ENCODE measurements around the gene CYP1B1. TPM values are rescaled to one million over a fixed set of nuclear protein-coding genes. Genes with fewer than 3 reads are reported as not detected.
A peak's percentile ranks its signal among the peaks of the same experiment; 100 is the strongest.

The CYP1B1 gene
- polyA plus RNA-seq, 3 donors = 63.2 to 250 (median 162) TPM

GRCh38 chr2:38093527-38094165, 17.7 kb upstream of the CYP1B1 start:
- H3K4me1 ChIP-seq (ENCODE audit: control insufficient read depth in 1 of 2, insufficient read depth in 2 of 2, low read length in 2 of 2) = peaks cover 41 to 51% of the 10 kb centered on the region in 2 donors
- no peaks in the 10 kb centered on the region for H3K79me2 ChIP-seq (ENCODE audit: insufficient read depth, low read length)
- TF ChIP-seq, protein P1, sequence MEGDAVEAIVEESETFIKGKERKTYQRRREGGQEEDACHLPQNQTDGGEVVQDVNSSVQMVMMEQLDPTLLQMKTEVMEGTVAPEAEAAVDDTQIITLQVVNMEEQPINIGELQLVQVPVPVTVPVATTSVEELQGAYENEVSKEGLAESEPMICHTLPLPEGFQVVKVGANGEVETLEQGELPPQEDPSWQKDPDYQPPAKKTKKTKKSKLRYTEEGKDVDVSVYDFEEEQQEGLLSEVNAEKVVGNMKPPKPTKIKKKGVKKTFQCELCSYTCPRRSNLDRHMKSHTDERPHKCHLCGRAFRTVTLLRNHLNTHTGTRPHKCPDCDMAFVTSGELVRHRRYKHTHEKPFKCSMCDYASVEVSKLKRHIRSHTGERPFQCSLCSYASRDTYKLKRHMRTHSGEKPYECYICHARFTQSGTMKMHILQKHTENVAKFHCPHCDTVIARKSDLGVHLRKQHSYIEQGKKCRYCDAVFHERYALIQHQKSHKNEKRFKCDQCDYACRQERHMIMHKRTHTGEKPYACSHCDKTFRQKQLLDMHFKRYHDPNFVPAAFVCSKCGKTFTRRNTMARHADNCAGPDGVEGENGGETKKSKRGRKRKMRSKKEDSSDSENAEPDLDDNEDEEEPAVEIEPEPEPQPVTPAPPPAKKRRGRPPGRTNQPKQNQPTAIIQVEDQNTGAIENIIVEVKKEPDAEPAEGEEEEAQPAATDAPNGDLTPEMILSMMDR (IDR thresholded peaks at IDR 0.05) = no peak
- H2AFZ ChIP-seq (ENCODE audit: insufficient read depth, low read depth, low read length, poor library complexity, severe bottlenecking) = no peak overlapping the region
- Mint-ChIP-seq H3K27me3 (ENCODE audit: low read depth in 3 of 3) (peaks cover 22 to 27% (median 23%) of the 10 kb centered on the region in 3 donors), H3K9me3 (peaks cover 0 to 3% (median 0%) of the 10 kb centered on the region in 7 donors), H3K4me3 (no peak overlapping the region), H3K27ac (no peak overlapping the region), H3K4me1 (peaks cover 53% of the 10 kb centered on the region), H3K36me3 (peaks cover 14 to 17% of the 10 kb centered on the region in 2 donors)
- 100% methylated on average over 1 of the region's 1 CpG for WGBS (ENCODE audit: insufficient coverage)
- no peaks in the 10 kb centered on the region for H3K36me3 ChIP-seq (replicated peaks in 1 of 2; ENCODE audit: control insufficient read depth in 1 of 2, insufficient read depth in 2 of 2, low read length in 2 of 2)
- no peak overlapping the region for H3K4me3 ChIP-seq (replicated peaks in 1 of 3; ENCODE audit: low read depth in 2 of 3, low read length in 3 of 3)
- intact Hi-C loops (cut with micrococcal nuclease) = no loop called here
- no peaks in the 10 kb centered on the region for H3K9me3 ChIP-seq (replicated peaks in 1 of 2; ENCODE audit: control insufficient read depth in 1 of 2, insufficient read depth in 1 of 2, low read length in 2 of 2)
- H3K27me3 ChIP-seq (ENCODE audit: control insufficient read depth in 2 of 2, insufficient read depth in 2 of 2, low read length in 2 of 2) = peaks cover 0 to 6% of the 10 kb centered on the region in 2 donors
- H3K9ac ChIP-seq (ENCODE audit: insufficient read depth, low read length, poor library complexity, severe bottlenecking) = no peak overlapping the region
- H4K20me1 ChIP-seq (ENCODE audit: insufficient read depth, low read length) = no peaks in the 10 kb centered on the region
- no peak overlapping the region for H3K27ac ChIP-seq (ENCODE audit: low read depth in 1 of 2, low read length in 2 of 2)
- peak in 1 of 3 donors; percentile 39 for DNase-seq
- no peak overlapping the region for H3K4me2 ChIP-seq (replicated peaks; ENCODE audit: extremely low read depth, low read length, poor library complexity, severe bottlenecking)

- intact Hi-C loops (cut with micrococcal nuclease) = no loop called here
- peak overlapping the region; percentile 47 to 77 for H3K4me3 Mint-ChIP-seq
- H3K27me3 Mint-ChIP-seq (ENCODE audit: low read depth in 3 of 3) = peaks cover 22 to 30% (median 22%) of the 10 kb centered on the region in 3 donors
- H3K36me3 Mint-ChIP-seq = peaks cover 10 to 17% of the 10 kb centered on the region in 2 donors
- no peaks in the 10 kb centered on the region for H3K9me3 ChIP-seq (replicated peaks in 1 of 2; ENCODE audit: control insufficient read depth in 1 of 2, insufficient read depth in 1 of 2, low read length in 2 of 2)
- H2AFZ ChIP-seq (ENCODE audit: insufficient read depth, low read depth, low read length, poor library complexity, severe bottlenecking) = peak overlapping the region; percentile 9
- peak overlapping the region in 6 of 7 donors; percentile 41 to 88 (median 77) for H3K27ac Mint-ChIP-seq
- no peaks in the 10 kb centered on the region for H3K79me2 ChIP-seq (ENCODE audit: insufficient read depth, low read length)
- 10% methylated on average over 2 of the region's 11 CpGs for WGBS (ENCODE audit: insufficient coverage)
- H3K9ac ChIP-seq (ENCODE audit: insufficient read depth, low read length, poor library complexity, severe bottlenecking) = no peak overlapping the region
- peaks cover 0 to 4% (median 3%) of the 10 kb centered on the region in 7 donors for H3K9me3 Mint-ChIP-seq
- peak overlapping the region in 1 of 2 donors; percentile 71 for H3K27ac ChIP-seq (ENCODE audit: low read depth in 1 of 2, low read length in 2 of 2)
- peaks cover 45 to 56% of the 10 kb centered on the region in 2 donors for H3K4me1 ChIP-seq (ENCODE audit: control insufficient read depth in 1 of 2, insufficient read depth in 2 of 2, low read length in 2 of 2)
- peak overlapping the region; percentile 57 for H3K4me2 ChIP-seq (replicated peaks; ENCODE audit: extremely low read depth, low read length, poor library complexity, severe bottlenecking)
- H3K4me3 ChIP-seq (replicated peaks in 1 of 3; ENCODE audit: low read depth in 2 of 3, low read length in 3 of 3) = peak overlapping the region in 1 of 3 experiments; percentile 45
- peak in 1 of 3 donors; percentile 66 for DNase-seq
- peaks cover 0 to 2% of the 10 kb centered on the region in 2 donors for H3K27me3 ChIP-seq (ENCODE audit: control insufficient read depth in 2 of 2, insufficient read depth in 2 of 2, low read length in 2 of 2)
- H4K20me1 ChIP-seq (ENCODE audit: insufficient read depth, low read length) = no peaks in the 10 kb centered on the region
- no peaks in the 10 kb centered on the region for H3K36me3 ChIP-seq (replicated peaks in 1 of 2; ENCODE audit: control insufficient read depth in 1 of 2, insufficient read depth in 2 of 2, low read length in 2 of 2)
- TF ChIP-seq, protein P1 (IDR thresholded peaks at IDR 0.05) = no peak
- peaks cover 53% of the 10 kb centered on the region for H3K4me1 Mint-ChIP-seq
Observed at GRCh38 chr2:38092196-38092902, 16.4 kb upstream of the CYP1B1 start.
